GM23338 (cell line): ENCODE data around the gene CNNM3.

Source experiments
- CREB1 ChIP-seq: fragments of 250-450 bp; sonication (Bioruptor Pico); IDR thresholded peaks from 2 replicates; pipeline ENCODE4 v1.5.0; 2020; ENCODE audit warnings: low read depth, mild to moderate bottlenecking, moderate library complexity
- EZH2 ChIP-seq: fragments of 200-600 bp; sonication (generic); IDR thresholded peaks from one replicate; pipeline ENCODE4 v1.8.0; 2017; ENCODE audit warnings: antibody characterized with exemption, mild to moderate bottlenecking, low read depth; ENCODE audit not compliant: unreplicated experiment
- EZH2phosphoT487 ChIP-seq: fragments of 200-600 bp; sonication (generic); IDR thresholded peaks from one replicate; pipeline ENCODE4 v1.8.1; 2018; ENCODE audit warnings: antibody characterized with exemption; ENCODE audit not compliant: unreplicated experiment
- JUNB ChIP-seq: IDR thresholded peaks from one replicate; pipeline ENCODE4 v1.6.1; 2016; ENCODE audit warnings: antibody characterized with exemption; ENCODE audit not compliant: unreplicated experiment
- NANOG ChIP-seq: IDR thresholded peaks from 2 replicates; pipeline ENCODE4 v1.6.1; 2016; ENCODE audit warnings: antibody characterized with exemption, borderline replicate concordance
- POLR2AphosphoS5 ChIP-seq: IDR thresholded peaks from 2 replicates; pipeline ENCODE4 v1.6.1; 2016; ENCODE audit warnings: antibody characterized with exemption, low read depth
- REST ChIP-seq: IDR thresholded peaks from one replicate; pipeline ENCODE4 v1.6.1; 2018; ENCODE audit warnings: antibody characterized with exemption; ENCODE audit not compliant: unreplicated experiment
- STAT1 ChIP-seq: IDR thresholded peaks from one replicate; pipeline ENCODE4 v1.6.1; 2016; ENCODE audit warnings: antibody characterized with exemption; ENCODE audit not compliant: unreplicated experiment
- ZNF114 ChIP-seq: fragments of 250-450 bp; sonication (Bioruptor Pico); IDR thresholded peaks from 2 replicates; pipeline ENCODE4 v1.5.0; 2020; ENCODE audit warnings: mild to moderate bottlenecking, moderate library complexity
- ZNF331 ChIP-seq: fragments of 250-450 bp; sonication (Bioruptor Pico); IDR thresholded peaks from 2 replicates; pipeline ENCODE4 v1.5.0; 2020; ENCODE audit warnings: low read depth, mild to moderate bottlenecking, moderate library complexity
- TF ChIP-seq, protein P1 (sequence below), 2 experiments: fragments of 200-600 bp in 1 of 2; sonication (generic) in 1 of 2; conservative IDR thresholded peaks; 2 replicates each; pipeline versions ENCODE4 v1.5.1 to v1.6.1; 2016 to 2017; ENCODE audit warnings: antibody characterized with exemption in 2 of 2, low read depth in 2 of 2, mild to moderate bottlenecking in 2 of 2, moderate library complexity in 1 of 2
- TF ChIP-seq, protein P2 (sequence below): IDR thresholded peaks from 2 replicates; pipeline ENCODE4 v1.6.1; 2016; ENCODE audit warnings: antibody characterized with exemption
- TF ChIP-seq, protein P3 (sequence below): fragments of 250-450 bp; sonication (Bioruptor Pico); IDR thresholded peaks from 2 replicates; pipeline ENCODE4 v1.5.0; 2020; ENCODE audit warnings: mild to moderate bottlenecking, moderate library complexity

DNA sequence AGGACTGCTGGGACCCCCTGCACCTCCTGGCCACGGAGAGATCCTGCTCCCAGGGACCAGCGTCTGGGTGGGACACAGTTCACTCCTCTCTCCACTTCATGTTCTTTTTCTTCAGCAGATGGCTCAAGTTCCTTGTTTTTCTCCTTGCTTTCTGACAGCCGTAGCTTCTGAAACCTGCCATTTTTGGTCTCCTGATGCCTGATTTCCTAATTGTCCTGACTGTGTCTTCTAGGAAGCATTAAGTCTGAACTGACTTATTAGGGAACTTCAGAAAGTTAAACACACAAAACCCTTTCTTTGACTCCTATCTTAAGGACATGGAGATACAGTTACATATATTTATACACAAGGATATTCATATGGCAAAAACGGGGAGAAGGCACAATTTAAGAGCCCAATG lies 32.7 kb upstream of the CNNM3 start:
- TF ChIP-seq, protein P1, sequence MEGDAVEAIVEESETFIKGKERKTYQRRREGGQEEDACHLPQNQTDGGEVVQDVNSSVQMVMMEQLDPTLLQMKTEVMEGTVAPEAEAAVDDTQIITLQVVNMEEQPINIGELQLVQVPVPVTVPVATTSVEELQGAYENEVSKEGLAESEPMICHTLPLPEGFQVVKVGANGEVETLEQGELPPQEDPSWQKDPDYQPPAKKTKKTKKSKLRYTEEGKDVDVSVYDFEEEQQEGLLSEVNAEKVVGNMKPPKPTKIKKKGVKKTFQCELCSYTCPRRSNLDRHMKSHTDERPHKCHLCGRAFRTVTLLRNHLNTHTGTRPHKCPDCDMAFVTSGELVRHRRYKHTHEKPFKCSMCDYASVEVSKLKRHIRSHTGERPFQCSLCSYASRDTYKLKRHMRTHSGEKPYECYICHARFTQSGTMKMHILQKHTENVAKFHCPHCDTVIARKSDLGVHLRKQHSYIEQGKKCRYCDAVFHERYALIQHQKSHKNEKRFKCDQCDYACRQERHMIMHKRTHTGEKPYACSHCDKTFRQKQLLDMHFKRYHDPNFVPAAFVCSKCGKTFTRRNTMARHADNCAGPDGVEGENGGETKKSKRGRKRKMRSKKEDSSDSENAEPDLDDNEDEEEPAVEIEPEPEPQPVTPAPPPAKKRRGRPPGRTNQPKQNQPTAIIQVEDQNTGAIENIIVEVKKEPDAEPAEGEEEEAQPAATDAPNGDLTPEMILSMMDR (conservative IDR thresholded peaks at IDR 0.05; ENCODE audit: low read depth in 2 of 2) = no peak
- TF ChIP-seq EZH2phosphoT487 = no peak
- no peak for TF ChIP-seq EZH2
- TF ChIP-seq, protein P2, sequence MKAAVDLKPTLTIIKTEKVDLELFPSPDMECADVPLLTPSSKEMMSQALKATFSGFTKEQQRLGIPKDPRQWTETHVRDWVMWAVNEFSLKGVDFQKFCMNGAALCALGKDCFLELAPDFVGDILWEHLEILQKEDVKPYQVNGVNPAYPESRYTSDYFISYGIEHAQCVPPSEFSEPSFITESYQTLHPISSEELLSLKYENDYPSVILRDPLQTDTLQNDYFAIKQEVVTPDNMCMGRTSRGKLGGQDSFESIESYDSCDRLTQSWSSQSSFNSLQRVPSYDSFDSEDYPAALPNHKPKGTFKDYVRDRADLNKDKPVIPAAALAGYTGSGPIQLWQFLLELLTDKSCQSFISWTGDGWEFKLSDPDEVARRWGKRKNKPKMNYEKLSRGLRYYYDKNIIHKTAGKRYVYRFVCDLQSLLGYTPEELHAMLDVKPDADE = no peak
- no peak for TF ChIP-seq REST
- no peak for TF ChIP-seq POLR2AphosphoS5
- TF ChIP-seq JUNB = no peak
- TF ChIP-seq NANOG = no peak
- TF ChIP-seq, protein P3, sequence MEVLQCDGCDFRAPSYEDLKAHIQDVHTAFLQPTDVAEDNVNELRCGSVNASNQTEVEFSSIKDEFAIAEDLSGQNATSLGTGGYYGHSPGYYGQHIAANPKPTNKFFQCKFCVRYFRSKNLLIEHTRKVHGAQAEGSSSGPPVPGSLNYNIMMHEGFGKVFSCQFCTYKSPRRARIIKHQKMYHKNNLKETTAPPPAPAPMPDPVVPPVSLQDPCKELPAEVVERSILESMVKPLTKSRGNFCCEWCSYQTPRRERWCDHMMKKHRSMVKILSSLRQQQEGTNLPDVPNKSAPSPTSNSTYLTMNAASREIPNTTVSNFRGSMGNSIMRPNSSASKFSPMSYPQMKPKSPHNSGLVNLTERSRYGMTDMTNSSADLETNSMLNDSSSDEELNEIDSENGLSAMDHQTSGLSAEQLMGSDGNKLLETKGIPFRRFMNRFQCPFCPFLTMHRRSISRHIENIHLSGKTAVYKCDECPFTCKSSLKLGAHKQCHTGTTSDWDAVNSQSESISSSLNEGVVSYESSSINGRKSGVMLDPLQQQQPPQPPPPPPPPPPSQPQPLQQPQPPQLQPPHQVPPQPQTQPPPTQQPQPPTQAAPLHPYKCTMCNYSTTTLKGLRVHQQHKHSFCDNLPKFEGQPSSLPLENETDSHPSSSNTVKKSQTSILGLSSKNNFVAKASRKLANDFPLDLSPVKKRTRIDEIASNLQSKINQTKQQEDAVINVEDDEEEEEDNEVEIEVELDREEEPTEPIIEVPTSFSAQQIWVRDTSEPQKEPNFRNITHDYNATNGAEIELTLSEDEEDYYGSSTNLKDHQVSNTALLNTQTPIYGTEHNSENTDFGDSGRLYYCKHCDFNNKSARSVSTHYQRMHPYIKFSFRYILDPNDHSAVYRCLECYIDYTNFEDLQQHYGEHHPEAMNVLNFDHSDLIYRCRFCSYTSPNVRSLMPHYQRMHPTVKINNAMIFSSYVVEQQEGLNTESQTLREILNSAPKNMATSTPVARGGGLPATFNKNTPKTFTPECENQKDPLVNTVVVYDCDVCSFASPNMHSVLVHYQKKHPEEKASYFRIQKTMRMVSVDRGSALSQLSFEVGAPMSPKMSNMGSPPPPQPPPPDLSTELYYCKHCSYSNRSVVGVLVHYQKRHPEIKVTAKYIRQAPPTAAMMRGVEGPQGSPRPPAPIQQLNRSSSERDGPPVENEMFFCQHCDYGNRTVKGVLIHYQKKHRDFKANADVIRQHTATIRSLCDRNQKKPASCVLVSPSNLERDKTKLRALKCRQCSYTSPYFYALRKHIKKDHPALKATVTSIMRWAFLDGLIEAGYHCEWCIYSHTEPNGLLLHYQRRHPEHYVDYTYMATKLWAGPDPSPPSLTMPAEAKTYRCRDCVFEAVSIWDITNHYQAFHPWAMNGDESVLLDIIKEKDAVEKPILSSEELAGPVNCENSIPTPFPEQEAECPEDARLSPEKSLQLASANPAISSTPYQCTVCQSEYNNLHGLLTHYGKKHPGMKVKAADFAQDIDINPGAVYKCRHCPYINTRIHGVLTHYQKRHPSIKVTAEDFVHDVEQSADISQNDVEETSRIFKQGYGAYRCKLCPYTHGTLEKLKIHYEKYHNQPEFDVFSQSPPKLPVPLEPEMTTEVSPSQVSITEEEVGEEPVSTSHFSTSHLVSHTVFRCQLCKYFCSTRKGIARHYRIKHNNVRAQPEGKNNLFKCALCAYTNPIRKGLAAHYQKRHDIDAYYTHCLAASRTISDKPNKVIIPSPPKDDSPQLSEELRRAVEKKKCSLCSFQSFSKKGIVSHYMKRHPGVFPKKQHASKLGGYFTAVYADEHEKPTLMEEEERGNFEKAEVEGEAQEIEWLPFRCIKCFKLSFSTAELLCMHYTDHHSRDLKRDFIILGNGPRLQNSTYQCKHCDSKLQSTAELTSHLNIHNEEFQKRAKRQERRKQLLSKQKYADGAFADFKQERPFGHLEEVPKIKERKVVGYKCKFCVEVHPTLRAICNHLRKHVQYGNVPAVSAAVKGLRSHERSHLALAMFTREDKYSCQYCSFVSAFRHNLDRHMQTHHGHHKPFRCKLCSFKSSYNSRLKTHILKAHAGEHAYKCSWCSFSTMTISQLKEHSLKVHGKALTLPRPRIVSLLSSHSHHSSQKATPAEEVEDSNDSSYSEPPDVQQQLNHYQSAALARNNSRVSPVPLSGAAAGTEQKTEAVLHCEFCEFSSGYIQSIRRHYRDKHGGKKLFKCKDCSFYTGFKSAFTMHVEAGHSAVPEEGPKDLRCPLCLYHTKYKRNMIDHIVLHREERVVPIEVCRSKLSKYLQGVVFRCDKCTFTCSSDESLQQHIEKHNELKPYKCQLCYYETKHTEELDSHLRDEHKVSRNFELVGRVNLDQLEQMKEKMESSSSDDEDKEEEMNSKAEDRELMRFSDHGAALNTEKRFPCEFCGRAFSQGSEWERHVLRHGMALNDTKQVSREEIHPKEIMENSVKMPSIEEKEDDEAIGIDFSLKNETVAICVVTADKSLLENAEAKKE = no peak
- TF ChIP-seq ZNF114 (CRISPR knock-in tag) = no peak
- no peak for TF ChIP-seq ZNF331
- no peak for TF ChIP-seq CREB1 (CRISPR knock-in tag)
- no peak for TF ChIP-seq STAT1
